GM19455 (cell line): ENCODE data around the gene MMP19.

Experiments used
- ATAC-seq: cut with Tn5 transposase; IDR thresholded peaks from one replicate; pipeline ENCODE4 v1.9.1; 2021; ENCODE audit not compliant: unreplicated experiment

MMP19 gene

DNA sequence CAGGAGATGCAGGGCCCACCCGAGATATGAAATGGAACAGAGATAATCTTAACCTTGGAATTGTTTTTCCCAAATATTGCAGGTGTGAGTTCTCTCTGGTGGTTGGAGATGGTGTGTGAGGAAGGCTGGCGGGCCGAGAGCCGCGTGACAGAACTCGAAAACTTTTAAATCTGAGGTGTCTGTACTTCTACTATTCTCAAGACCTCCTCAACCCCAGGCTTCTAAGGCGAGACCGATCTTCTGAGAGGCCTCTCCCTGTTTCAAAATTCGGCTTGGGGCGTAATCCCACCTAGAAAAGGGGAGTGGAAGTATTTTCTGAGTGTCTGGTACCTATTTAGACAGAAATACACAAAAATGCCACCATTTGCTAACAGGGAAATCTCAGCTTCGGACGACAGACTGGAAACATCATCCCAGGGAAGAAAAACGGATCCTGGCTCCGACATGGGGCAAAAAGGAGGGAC is 25.8 kb downstream of the MMP19 start:
- ATAC-seq, result no peak

- no peak for ATAC-seq
Observed at GRCh38 chr12:55815473-55815872, 27.3 kb downstream of the MMP19 start.

DNA sequence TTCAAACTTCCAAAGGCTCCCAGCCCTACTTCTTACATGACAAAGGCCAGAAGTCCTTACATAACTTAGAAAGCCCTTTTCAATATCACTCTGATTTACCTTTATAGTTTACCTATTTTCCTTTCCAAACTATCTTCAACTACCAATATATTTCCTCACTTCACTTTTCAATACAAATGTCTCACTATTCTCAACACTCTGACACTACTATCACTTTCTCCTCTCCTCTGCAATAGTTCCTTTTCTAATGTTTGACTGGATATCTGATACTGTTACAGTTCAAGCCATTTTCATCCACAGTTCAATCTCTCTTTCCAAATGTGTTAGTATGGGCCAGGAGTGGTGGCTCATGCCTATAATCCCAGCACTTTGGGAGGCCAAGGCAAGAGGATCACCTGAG is 28.5 kb downstream of the MMP19 start:
- no peak for ATAC-seq

DNA sequence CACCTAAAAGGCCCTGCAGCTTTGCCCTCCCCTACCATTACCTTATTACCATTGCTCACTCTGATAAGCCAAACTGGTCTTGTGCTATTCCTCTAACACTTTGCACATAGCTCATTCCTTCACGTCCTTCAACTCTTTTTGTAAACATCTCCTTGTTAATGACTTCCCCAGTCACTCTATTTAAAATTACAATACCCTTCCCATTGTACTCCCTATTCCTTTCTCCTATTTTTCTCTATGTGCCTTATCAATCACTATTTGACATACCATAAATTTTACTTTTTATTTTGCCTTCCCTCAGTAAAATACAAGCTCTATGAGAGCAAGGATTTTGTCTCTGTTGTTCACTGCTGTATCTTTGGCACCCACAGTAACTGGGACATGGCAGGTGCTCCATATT is 30.6 kb downstream of the MMP19 start:
- no peak for ATAC-seq

GRCh38 chr12:55809274-55809673 is 33.5 kb downstream of the MMP19 start:
- no peak for ATAC-seq

DNA sequence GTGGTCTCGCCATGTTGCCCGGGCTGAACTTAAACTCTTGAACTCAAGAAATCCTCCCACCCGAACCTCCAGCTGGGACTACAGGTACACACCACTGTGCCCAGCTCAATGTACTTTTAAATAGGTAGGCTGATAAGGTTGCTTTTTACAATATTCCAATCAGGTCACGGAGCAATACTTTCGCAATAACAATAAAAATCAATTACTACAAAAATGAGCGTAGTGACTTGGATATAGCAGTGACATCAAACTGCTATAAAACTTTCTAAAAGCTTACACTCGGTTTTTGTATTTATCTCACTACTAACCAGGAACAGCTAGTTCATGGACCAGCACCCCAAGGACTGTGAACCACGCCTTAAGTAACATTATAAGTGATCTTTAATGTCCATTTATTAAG is 35.8 kb downstream of the MMP19 start:
- ATAC-seq, result no peak

GRCh38 chr12:55797550-55797949 is 45.2 kb downstream of the MMP19 start:
- ATAC-seq, result no peak

DNA sequence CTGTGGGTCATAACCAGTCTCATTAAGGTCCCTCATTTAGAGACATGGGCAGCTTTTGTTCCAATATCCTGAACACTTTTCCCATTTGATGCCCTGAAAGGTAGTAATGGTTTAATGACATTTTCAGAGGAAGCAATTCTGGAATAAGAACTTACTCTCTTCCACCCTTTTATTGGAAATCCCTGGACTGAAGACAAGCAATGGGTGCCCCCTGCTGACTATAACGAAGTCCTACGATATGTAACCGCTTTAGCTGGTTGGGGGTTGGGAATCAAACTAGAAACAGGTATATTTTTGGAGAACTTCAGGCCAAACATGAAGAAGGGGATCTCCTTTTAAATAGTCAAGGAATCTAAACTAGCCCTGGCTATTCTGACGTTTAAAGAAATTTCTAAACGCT is 45.7 kb downstream of the MMP19 start:
- ATAC-seq, result no peak

GRCh38 chr12:55795950-55796349 is 46.8 kb downstream of the MMP19 start:
- ATAC-seq, result no peak

DNA sequence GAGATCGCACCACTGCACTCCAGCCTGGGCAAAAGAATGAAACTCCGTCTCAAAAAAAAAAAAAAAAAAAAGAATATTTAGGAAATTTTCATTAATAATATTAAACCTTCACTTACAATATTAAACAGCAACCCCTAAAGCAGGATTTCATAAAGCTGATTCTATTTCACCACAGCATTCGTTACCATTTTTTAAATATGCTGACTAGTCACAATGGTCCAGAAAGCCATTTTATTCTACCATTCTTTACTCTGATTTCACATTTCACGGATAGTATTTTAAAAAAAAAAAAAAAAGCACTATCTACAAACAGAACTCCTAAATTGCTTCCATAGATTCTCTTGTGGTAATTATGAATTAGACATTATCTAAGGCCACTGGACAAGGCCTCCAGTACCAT is 52.8 kb downstream of the MMP19 start:
- ATAC-seq, result no peak

DNA sequence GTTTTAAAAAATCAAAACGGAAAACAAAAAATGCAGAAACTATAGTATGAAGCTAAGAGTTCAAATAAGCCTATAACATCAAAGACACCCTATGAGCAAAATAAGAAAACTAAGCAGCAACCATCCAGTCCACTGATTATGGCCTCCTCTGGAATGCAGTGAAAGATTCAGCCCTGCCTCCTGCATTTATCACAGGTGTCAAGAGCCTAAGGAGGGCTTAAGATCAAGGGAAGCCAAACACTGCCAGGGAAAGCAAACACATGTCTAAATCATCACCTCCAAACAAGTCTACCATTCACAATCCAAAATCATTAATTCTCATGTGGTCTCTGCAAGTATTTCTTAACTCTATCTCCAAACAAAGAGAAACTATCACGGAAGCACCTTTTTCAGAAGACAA is 53.6 kb downstream of the MMP19 start:
- ATAC-seq, result no peak

GRCh38 chr12:55788546-55788945 is 54.2 kb downstream of the MMP19 start:
- no peak for ATAC-seq
